Esophagus squamous epithelium (tissue), 5 donors: ENCODE data around the gene FCHSD2. TPM values are rescaled to one million over a fixed set of nuclear protein-coding genes. Genes with fewer than 3 reads are reported as not detected.
A peak's percentile ranks its signal among the peaks of the same experiment; 100 is the strongest.

Source experiments
- DNase-seq: peaks from one replicate; lab custom pipeline; 2025; lab: John Stamatoyannopoulos, UW
- H3K27ac ChIP-seq, 4 donors: fragments of 200-600 bp; sonication (generic); one replicate each; pipeline ENCODE4 v1.5.1; 2016 to 2019; ENCODE audit warnings: mild to moderate bottlenecking in 1 of 4
- H3K27me3 ChIP-seq, 4 donors: fragments of 200-600 bp; sonication (generic); 1 replicate in 3 of 4; 2 replicates in 1 of 4; pipeline versions ENCODE4 v1.5.1 to v1.6.0; 2017 to 2021; ENCODE audit warnings: antibody characterized with exemption in 1 of 4
- H3K36me3 ChIP-seq, 3 donors: fragments of 200-600 bp; sonication (generic); one replicate each; pipeline ENCODE4 v1.5.1; 2016 to 2019
- H3K4me1 ChIP-seq, 3 donors: fragments of 200-600 bp; sonication (generic); one replicate each; pipeline ENCODE4 v1.5.1; 2017 to 2019
- H3K4me3 ChIP-seq, 4 donors: fragments of 200-600 bp; sonication (generic); 1 replicate in 3 of 4; 2 replicates in 1 of 4; pipeline ENCODE4 v1.5.1; 2016 to 2019; ENCODE audit warnings: mild to moderate bottlenecking in 2 of 4, moderate library complexity in 1 of 4
- H3K9me3 ChIP-seq, 3 donors: fragments of 200-600 bp; sonication (generic); one replicate each; pipeline ENCODE4 v1.5.1; 2016 to 2019
- CTCF ChIP-seq, 6 experiments: fragments of 450-650 bp in 4 of 6; fragments of 200-600 bp in 2 of 6; sonication (generic) in 2 of 6; IDR thresholded peaks; one replicate each; pipeline ENCODE4 v1.5.1; 2016 to 2019; ENCODE audit warnings: antibody characterized with exemption in 6 of 6, mild to moderate bottlenecking in 4 of 6, moderate library complexity in 4 of 6
- POLR2A ChIP-seq, 4 donors: fragments of 450-650 bp; IDR thresholded peaks; one replicate each; pipeline ENCODE4 v1.6.1; 2017; ENCODE audit warnings: antibody characterized with exemption in 4 of 4, mild to moderate bottlenecking in 4 of 4, moderate library complexity in 3 of 4
- WGBS, 2 donors: methylation state at CpG; one replicate each; pipeline ENCODE4 v1.1.5; 2018; 5-methylcytosine and 5-hydroxymethylcytosine counted together
- intact Hi-C: fragments of 100-400 bp; cut with DNase I; formaldehyde crosslinking; loops from one replicate; pipeline ENCODE4 v1.15.0; 2022
- total RNA-seq, 4 donors: library from RNA; depleted of rRNA; stranded (reverse); fragments of >200 nt; gene quantifications; one replicate each; pipeline ENCODE4 v1.1.0, GENCODE V29; 2016
- donor health status: DM: yes; HTN: yes; CAD: no.

FCHSD2 gene
- total RNA-seq, 4 donors from 2014 or later, result 4.1 to 12.8 (median 6.8) TPM

DNA sequence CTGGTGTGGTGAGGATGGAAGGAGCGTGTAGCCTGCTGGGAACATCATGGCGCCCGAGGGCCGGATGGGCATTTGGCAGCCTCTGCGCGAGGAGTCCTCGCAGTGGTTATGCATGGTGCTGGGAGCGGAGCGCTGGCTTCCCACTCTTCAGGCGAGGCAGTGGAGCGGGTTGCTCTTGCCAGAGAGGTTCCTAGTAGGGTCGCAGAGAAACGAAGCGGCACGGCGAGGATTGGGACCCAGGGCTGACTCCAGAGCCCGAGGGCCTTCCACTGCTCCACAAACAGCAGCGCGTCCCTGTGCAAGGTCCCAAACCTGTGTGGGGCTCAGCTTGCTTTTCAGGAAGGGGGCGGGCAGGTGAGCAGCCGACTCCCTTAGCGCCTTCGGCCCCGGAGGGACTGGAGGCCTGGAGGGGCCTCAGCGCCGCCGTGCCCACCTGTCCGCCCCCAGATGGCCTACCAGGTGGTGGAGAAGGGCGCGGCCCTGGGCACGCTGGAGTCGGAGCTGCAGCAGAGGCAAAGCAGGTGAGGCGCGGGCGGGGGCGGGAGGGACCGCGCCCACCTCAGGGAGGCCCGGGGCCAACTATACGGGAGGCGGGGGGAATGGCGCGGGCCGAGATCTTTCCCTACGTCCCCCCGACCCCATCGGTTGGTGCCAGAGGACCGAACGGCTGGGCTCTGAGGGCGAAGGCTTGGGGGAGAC, 320.7 kb downstream of the FCHSD2 start:
- 23 to 56% methylated on average over 12 to 14 of the region's 50 CpGs for WGBS, 2 donors
- H3K36me3 ChIP-seq, result peaks cover 4 to 79% (median 11%) of the 10 kb centered on the region in 3 donors
- peak overlapping the region; percentile 80 to 90 (median 86) for H3K27ac ChIP-seq

DNA sequence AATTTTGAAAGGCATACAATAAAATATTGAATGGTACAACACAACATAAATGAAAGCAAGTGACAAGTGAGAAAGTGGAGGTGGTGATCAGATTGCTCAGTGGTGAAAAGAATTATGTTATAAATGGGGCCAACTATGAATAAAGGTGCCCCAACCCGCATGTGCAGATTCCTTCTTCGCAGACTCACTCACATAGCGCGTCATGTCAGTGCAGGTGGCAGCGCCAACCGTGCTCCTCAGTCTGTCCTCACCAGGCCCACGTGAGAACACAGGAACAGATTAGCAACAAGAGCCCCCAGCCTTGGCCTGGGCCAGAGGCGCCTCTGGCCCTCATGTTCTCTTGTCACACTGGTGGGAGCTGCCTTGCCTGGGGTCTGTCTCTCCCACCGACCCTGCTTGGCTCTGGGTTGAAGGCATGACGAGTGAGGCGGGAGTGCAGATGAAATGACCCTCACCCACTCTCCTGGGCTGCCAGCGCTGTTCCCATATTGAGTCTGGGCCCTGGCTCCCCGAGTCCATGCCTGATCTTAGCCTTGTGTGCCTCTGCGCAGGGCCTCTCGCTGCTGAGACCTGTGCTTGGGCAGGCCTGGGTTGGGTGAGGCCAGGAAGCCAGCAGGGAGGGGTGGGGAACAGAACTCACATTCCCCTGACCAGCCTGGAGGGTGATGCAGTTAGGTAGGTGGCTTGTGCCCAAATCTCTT, 321.5 kb downstream of the FCHSD2 start:
- no peak for DNase-seq
- Histone ChIP-seq H3K9me3 (no peaks in the 10 kb centered on the region), H3K4me3 (peak overlapping the region in 3 of 4 donors; percentile 56 to 72 (median 57)), H3K4me1 (peaks cover 25 to 47% (median 28%) of the 10 kb centered on the region in 3 donors), H3K27me3 (no peaks in the 10 kb centered on the region), H3K27ac (peak overlapping the region; percentile 80 to 90 (median 86)), H3K36me3 (peaks cover 4 to 75% (median 11%) of the 10 kb centered on the region in 3 donors)
- intact Hi-C loops, result no loop called here
- TF ChIP-seq POLR2A (IDR thresholded peaks at IDR 0.05) (no peak), CTCF (IDR thresholded peaks at IDR 0.05) (no peak)
- WGBS, 2 donors, result 52 to 91% methylated on average over 7 of the region's 15 CpGs

More for the DNA sequence above, 320.7 kb downstream of the FCHSD2 start:
- peak overlapping the region; percentile 37 to 72 (median 56) for H3K4me3 ChIP-seq
- intact Hi-C loops, result no loop called here
- H3K27me3 ChIP-seq, result no peaks in the 10 kb centered on the region
- H3K9me3 ChIP-seq, result no peaks in the 10 kb centered on the region
- TF ChIP-seq POLR2A (IDR thresholded peaks at IDR 0.05), result no peak
- TF ChIP-seq CTCF (IDR thresholded peaks at IDR 0.05), result no peak
- H3K4me1 ChIP-seq, result peaks cover 17 to 39% (median 21%) of the 10 kb centered on the region in 3 donors
- no peak for DNase-seq

GRCh38 chr11:72818971-72819370, 323.1 kb downstream of the FCHSD2 start:
- peaks cover 0 to 59% (median 11%) of the 10 kb centered on the region in 3 donors for H3K36me3 ChIP-seq
- H3K4me1 ChIP-seq, result peaks cover 34 to 58% (median 37%) of the 10 kb centered on the region in 3 donors
- DNase-seq, result no peak
- WGBS, 2 donors, result 83 to 94% methylated on average over 4 of the region's 4 CpGs
- TF ChIP-seq POLR2A (IDR thresholded peaks at IDR 0.05) (no peak), CTCF (IDR thresholded peaks at IDR 0.05) (no peak)
- intact Hi-C loops, result no loop called here
- no peak overlapping the region for H3K4me3 ChIP-seq
- H3K27me3 ChIP-seq, result no peaks in the 10 kb centered on the region
- H3K27ac ChIP-seq, result no peak overlapping the region
- no peaks in the 10 kb centered on the region for H3K9me3 ChIP-seq

DNA sequence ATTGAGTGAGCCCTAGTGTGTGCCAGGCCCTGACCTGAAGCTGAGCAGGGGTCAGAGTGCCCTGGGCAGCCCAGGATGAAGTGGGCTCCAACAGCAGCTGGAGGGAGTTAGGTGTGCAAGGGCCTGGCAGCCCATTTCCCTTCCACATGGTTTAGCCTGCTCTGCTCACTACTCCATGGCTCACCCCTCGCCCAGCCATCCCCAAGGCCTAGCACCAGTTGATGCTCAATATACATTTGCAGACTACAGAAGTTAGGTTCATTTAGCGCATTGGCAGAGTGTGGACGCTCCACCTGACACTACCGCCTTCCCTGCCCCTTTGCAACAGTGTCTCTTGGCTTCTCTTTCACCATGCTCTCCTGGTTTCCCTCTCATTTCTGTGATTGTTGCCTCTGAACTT, 324.2 kb downstream of the FCHSD2 start:
- no peaks in the 10 kb centered on the region for H3K27me3 ChIP-seq
- no peak overlapping the region for H3K27ac ChIP-seq
- intact Hi-C loops, result no loop called here
- peaks cover 0 to 49% (median 11%) of the 10 kb centered on the region in 3 donors for H3K36me3 ChIP-seq
- DNase-seq, result no peak
- peaks cover 37 to 66% (median 45%) of the 10 kb centered on the region in 3 donors for H3K4me1 ChIP-seq
- no peak for TF ChIP-seq CTCF (IDR thresholded peaks at IDR 0.05)
- no peak for TF ChIP-seq POLR2A (IDR thresholded peaks at IDR 0.05)
- 86 to 88% methylated on average over 4 of the region's 4 CpGs for WGBS, 2 donors
- no peaks in the 10 kb centered on the region for H3K9me3 ChIP-seq
- no peak overlapping the region for H3K4me3 ChIP-seq
